Measurements from ENCODE around the gene COL4A6. TPM values are rescaled to one million over a fixed set of nuclear protein-coding genes. Genes with fewer than 3 reads are reported as not detected.

Gene COL4A6
- polyA plus RNA-seq, 1 donor from 2014 or later = 1.6 TPM

GRCh38 chrX:108163333-108164082 lies 274.7 kb downstream of the COL4A6 start:
- no peaks in the 10 kb centered on the region for H4K20me1 ChIP-seq (ENCODE audit: insufficient read depth)
- no peaks in the 10 kb centered on the region for H3K27me3 ChIP-seq (ENCODE audit: insufficient read depth, low read depth, low read length)

DNA sequence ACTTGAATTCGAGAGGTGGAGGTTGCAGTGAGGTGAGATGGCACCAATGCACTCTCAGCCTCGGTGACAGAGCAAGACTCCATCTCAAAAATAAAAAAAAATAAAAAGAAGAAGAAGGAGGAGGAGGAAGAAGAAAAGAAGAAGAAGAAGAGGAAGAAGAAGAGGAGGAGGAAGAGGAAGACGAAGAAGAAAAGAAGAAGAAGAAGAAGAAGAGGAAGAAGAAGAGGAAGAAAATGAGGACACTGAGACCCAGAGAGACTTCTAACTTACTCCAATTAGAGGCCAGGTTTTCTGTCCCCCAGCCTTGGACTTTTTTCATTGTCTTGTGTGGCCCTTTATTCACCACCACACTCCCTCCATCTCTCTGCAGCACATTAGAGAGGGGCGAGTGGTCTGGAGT lies 276.0 kb downstream of the COL4A6 start:
- Histone ChIP-seq H3K4me2 (ENCODE audit: low read length) (no peak overlapping the region), H3K27me3 (ENCODE audit: insufficient read depth, low read depth, low read length) (no peaks in the 10 kb centered on the region)

More at GRCh38 chrX:108163333-108164082, 274.7 kb downstream of the COL4A6 start:
- no peaks in the 10 kb centered on the region for H3K9me2 ChIP-seq (ENCODE audit: insufficient read depth, low read length)
- H3K36me3 ChIP-seq (ENCODE audit: insufficient read depth, low read length) = no peaks in the 10 kb centered on the region
- H3K4me3 ChIP-seq (ENCODE audit: low read length) = no peak overlapping the region
- no peak overlapping the region for H3K9ac ChIP-seq (ENCODE audit: low read length)
- H3K79me2 ChIP-seq (replicated peaks; ENCODE audit: insufficient read depth, low read length) = no peaks in the 10 kb centered on the region
- no peaks in the 10 kb centered on the region for H3F3A ChIP-seq (ENCODE audit: insufficient read depth, low read length, poor library complexity, severe bottlenecking)
- no peak overlapping the region for H2AFZ ChIP-seq (ENCODE audit: low read depth, low read length)
- H3K9me3 ChIP-seq (ENCODE audit: low read length) = no peaks in the 10 kb centered on the region
- no peak for TF ChIP-seq SMC3 (conservative IDR thresholded peaks at IDR 0.05; ENCODE audit: poor library complexity)
- no peak for TF ChIP-seq RAD21 (conservative IDR thresholded peaks at IDR 0.05)
- no peak for TF ChIP-seq POLR2AphosphoS5 (IDR thresholded peaks at IDR 0.05)
- TF ChIP-seq, protein P1, sequence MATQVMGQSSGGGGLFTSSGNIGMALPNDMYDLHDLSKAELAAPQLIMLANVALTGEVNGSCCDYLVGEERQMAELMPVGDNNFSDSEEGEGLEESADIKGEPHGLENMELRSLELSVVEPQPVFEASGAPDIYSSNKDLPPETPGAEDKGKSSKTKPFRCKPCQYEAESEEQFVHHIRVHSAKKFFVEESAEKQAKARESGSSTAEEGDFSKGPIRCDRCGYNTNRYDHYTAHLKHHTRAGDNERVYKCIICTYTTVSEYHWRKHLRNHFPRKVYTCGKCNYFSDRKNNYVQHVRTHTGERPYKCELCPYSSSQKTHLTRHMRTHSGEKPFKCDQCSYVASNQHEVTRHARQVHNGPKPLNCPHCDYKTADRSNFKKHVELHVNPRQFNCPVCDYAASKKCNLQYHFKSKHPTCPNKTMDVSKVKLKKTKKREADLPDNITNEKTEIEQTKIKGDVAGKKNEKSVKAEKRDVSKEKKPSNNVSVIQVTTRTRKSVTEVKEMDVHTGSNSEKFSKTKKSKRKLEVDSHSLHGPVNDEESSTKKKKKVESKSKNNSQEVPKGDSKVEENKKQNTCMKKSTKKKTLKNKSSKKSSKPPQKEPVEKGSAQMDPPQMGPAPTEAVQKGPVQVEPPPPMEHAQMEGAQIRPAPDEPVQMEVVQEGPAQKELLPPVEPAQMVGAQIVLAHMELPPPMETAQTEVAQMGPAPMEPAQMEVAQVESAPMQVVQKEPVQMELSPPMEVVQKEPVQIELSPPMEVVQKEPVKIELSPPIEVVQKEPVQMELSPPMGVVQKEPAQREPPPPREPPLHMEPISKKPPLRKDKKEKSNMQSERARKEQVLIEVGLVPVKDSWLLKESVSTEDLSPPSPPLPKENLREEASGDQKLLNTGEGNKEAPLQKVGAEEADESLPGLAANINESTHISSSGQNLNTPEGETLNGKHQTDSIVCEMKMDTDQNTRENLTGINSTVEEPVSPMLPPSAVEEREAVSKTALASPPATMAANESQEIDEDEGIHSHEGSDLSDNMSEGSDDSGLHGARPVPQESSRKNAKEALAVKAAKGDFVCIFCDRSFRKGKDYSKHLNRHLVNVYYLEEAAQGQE (IDR thresholded peaks at IDR 0.05; ENCODE audit: borderline replicate concordance) = no peak
- TF ChIP-seq, protein P2, sequence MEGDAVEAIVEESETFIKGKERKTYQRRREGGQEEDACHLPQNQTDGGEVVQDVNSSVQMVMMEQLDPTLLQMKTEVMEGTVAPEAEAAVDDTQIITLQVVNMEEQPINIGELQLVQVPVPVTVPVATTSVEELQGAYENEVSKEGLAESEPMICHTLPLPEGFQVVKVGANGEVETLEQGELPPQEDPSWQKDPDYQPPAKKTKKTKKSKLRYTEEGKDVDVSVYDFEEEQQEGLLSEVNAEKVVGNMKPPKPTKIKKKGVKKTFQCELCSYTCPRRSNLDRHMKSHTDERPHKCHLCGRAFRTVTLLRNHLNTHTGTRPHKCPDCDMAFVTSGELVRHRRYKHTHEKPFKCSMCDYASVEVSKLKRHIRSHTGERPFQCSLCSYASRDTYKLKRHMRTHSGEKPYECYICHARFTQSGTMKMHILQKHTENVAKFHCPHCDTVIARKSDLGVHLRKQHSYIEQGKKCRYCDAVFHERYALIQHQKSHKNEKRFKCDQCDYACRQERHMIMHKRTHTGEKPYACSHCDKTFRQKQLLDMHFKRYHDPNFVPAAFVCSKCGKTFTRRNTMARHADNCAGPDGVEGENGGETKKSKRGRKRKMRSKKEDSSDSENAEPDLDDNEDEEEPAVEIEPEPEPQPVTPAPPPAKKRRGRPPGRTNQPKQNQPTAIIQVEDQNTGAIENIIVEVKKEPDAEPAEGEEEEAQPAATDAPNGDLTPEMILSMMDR (IDR thresholded peaks at IDR 0.05; ENCODE audit: poor library complexity, severe bottlenecking) = no peak
- TF ChIP-seq EZH2 (IDR thresholded peaks at IDR 0.05; ENCODE audit: borderline replicate concordance, insufficient read depth, low read length, poor library complexity, severe bottlenecking) = no peak
- no peak for TF ChIP-seq EP300 (conservative IDR thresholded peaks at IDR 0.05; ENCODE audit: poor library complexity, severe bottlenecking)
- TF ChIP-seq MXI1 (conservative IDR thresholded peaks at IDR 0.05; ENCODE audit: poor library complexity, severe bottlenecking) = no peak
- TF ChIP-seq TAF1 (IDR thresholded peaks at IDR 0.05; ENCODE audit: low read depth) = no peak
- no peak overlapping the region for H3K27ac ChIP-seq (ENCODE audit: low read length)
- no peak overlapping the region for H3K4me2 ChIP-seq (ENCODE audit: low read length)

More for the DNA sequence above, 276.0 kb downstream of the COL4A6 start:
- TF ChIP-seq SMC3 (conservative IDR thresholded peaks at IDR 0.05; ENCODE audit: poor library complexity) (no peak), EZH2 (IDR thresholded peaks at IDR 0.05; ENCODE audit: borderline replicate concordance, insufficient read depth, low read length, poor library complexity, severe bottlenecking) (no peak), POLR2AphosphoS5 (IDR thresholded peaks at IDR 0.05) (no peak), EP300 (conservative IDR thresholded peaks at IDR 0.05; ENCODE audit: poor library complexity, severe bottlenecking) (no peak), RAD21 (conservative IDR thresholded peaks at IDR 0.05) (no peak), MXI1 (conservative IDR thresholded peaks at IDR 0.05; ENCODE audit: poor library complexity, severe bottlenecking) (no peak)
- TF ChIP-seq, protein P1 (IDR thresholded peaks at IDR 0.05; ENCODE audit: borderline replicate concordance) = no peak
- Histone ChIP-seq H3F3A (ENCODE audit: insufficient read depth, low read length, poor library complexity, severe bottlenecking) (no peaks in the 10 kb centered on the region), H3K27ac (ENCODE audit: low read length) (no peak overlapping the region), H4K20me1 (ENCODE audit: insufficient read depth) (no peaks in the 10 kb centered on the region), H3K4me3 (ENCODE audit: low read length) (no peak overlapping the region), H3K9me3 (ENCODE audit: low read length) (no peaks in the 10 kb centered on the region), H3K79me2 (replicated peaks; ENCODE audit: insufficient read depth, low read length) (no peaks in the 10 kb centered on the region), H2AFZ (ENCODE audit: low read depth, low read length) (no peak overlapping the region), H3K9me2 (ENCODE audit: insufficient read depth, low read length) (no peaks in the 10 kb centered on the region), H3K36me3 (ENCODE audit: insufficient read depth, low read length) (no peaks in the 10 kb centered on the region), H3K9ac (ENCODE audit: low read length) (no peak overlapping the region)

Data from neural cell (in vitro differentiated cells).